Kidney (tissue), 14 donors: ENCODE results near the gene SLC39A11. TPM values are rescaled to one million over a fixed set of nuclear protein-coding genes. Genes with fewer than 3 reads are reported as not detected.

Source experiments
- DNase-seq, 5 donors: peaks; one replicate each; pipeline ENCODE4 v3.0.0-alpha.2; 2013 to 2020
- FAIRE-seq: peaks from 2 replicates; lab custom pipeline; 2012; peaks lifted over from hg19 to GRCh38; lab: Jason Lieb, UNC
- H3K27ac ChIP-seq, 2 donors: one replicate each; pipeline ENCODE4 v1.7.0; 2013; ENCODE audit warnings: low read depth in 2 of 2, low read length in 2 of 2, inconsistent platforms in 1 of 2
- H3K27me3 ChIP-seq: one replicate; pipeline ENCODE4 v1.7.1; 2013; ENCODE audit warnings: low read length, inconsistent platforms; ENCODE audit not compliant: control insufficient read depth, insufficient read depth
- H3K36me3 ChIP-seq, 3 donors: one replicate each; pipeline versions ENCODE4 v1.7.0 to v1.7.1; 2013; ENCODE audit warnings: low read length in 3 of 3, control low read depth in 1 of 3, inconsistent platforms in 1 of 3; ENCODE audit not compliant: insufficient read depth in 3 of 3, control insufficient read depth in 2 of 3
- H3K4me1 ChIP-seq, 3 donors: one replicate each; pipeline versions ENCODE4 v1.7.0 to v1.7.1; 2013; ENCODE audit warnings: low read length in 3 of 3, inconsistent platforms in 1 of 3, low read depth in 1 of 3; ENCODE audit not compliant: control insufficient read depth in 2 of 3, insufficient read depth in 2 of 3
- H3K4me3 ChIP-seq, 3 donors: one replicate each; pipeline versions ENCODE4 v1.7.0 to v1.8.1; 2013; ENCODE audit warnings: low read length in 3 of 3, control low read depth in 1 of 3, inconsistent platforms in 1 of 3
- H3K9ac ChIP-seq, 3 donors: one replicate each; pipeline versions ENCODE4 v1.7.0 to v1.7.1; 2013; ENCODE audit warnings: low read length in 3 of 3, control low read depth in 1 of 3, inconsistent platforms in 1 of 3
- H3K9me3 ChIP-seq, 3 donors: one replicate each; pipeline versions ENCODE4 v1.7.0 to v1.7.1; 2013; ENCODE audit warnings: low read length in 3 of 3, control low read depth in 1 of 3, inconsistent platforms in 1 of 3; ENCODE audit not compliant: control insufficient read depth in 2 of 3, insufficient read depth in 1 of 3
- intact Hi-C: fragments of 100-400 bp; cut with DNase I; formaldehyde crosslinking; loops from one replicate; pipeline ENCODE4 v1.11.1; 2022
- polyA plus RNA-seq: library from polyadenylated mRNA; stranded (reverse); fragments of 350-450 nt; fragmentation: Illumina TruSeq; extraction: RNeasy Lipid Tissue Mini Kit (QIAGEN cat#74804); gene quantifications from one replicate; pipeline ENCODE4 v1.2.3, GENCODE V29; 2014; ENCODE audit warnings: low read depth, low replicate concordance; ENCODE audit not compliant: insufficient read depth
- total RNA-seq: library from RNA; stranded (reverse); fragmentation: NEBNext Ultra II Directional; extraction: Animal tissue kit (Norgen Biotek cat#: 25700); gene quantifications from one replicate; pipeline ENCODE4 v1.2.1, GENCODE V29; 2021
- TF ChIP-seq, protein P1 (sequence below): IDR thresholded peaks from 3 replicates; pipeline ENCODE4 v1.5.1; 2012; ENCODE audit warnings: mild to moderate bottlenecking, moderate library complexity, borderline replicate concordance; ENCODE audit not compliant: insufficient read depth; ENCODE audit errors: extremely low read depth
- donor health status: control.
- donor health status: control.
- donor health status: control.
- donor health status: control.
- donor health status: control.
- donor health status: DM: yes; HTN: yes; CAD: no.
- donor health status: Normal renal cell carcinoma (clear cell type).

Gene SLC39A11
- total and polyA plus RNA-seq, 2 donors from 2014 or later = 19.7 to 37.2 TPM

DNA sequence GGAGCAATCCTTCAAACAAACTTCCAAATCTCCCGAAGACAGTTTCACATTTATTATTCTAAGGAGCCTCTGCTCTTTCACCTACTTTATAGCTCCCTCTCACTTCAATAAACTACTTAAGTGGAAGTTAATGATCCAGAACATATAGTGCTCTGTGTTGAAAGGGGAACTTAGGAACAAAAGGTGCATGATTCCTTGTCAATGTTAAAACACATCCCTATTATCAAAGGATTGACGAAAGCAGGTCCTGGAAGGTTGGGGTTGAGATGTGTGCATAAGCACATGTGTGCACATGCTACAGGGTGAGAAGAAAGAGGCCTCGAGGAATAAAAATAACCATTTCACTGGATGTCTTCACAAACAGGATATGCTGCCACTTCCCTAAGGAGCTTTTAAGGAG lies 170.3 kb downstream of the SLC39A11 start:
- intact Hi-C loops = no loop called here
- Histone ChIP-seq H3K36me3 (no peaks in the 10 kb centered on the region), H3K27me3 (no peaks in the 10 kb centered on the region), H3K27ac (no peak overlapping the region), H3K4me3 (no peak overlapping the region), H3K9me3 (no peaks in the 10 kb centered on the region), H3K9ac (no peak overlapping the region), H3K4me1 (peaks cover 0 to 3% (median 0%) of the 10 kb centered on the region in 3 donors)
- DNase-seq = peak in 3 of 5 donors; percentile 33 to 82 (median 69)
- FAIRE-seq = no peak
- TF ChIP-seq, protein P1, sequence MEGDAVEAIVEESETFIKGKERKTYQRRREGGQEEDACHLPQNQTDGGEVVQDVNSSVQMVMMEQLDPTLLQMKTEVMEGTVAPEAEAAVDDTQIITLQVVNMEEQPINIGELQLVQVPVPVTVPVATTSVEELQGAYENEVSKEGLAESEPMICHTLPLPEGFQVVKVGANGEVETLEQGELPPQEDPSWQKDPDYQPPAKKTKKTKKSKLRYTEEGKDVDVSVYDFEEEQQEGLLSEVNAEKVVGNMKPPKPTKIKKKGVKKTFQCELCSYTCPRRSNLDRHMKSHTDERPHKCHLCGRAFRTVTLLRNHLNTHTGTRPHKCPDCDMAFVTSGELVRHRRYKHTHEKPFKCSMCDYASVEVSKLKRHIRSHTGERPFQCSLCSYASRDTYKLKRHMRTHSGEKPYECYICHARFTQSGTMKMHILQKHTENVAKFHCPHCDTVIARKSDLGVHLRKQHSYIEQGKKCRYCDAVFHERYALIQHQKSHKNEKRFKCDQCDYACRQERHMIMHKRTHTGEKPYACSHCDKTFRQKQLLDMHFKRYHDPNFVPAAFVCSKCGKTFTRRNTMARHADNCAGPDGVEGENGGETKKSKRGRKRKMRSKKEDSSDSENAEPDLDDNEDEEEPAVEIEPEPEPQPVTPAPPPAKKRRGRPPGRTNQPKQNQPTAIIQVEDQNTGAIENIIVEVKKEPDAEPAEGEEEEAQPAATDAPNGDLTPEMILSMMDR = no peak

DNA sequence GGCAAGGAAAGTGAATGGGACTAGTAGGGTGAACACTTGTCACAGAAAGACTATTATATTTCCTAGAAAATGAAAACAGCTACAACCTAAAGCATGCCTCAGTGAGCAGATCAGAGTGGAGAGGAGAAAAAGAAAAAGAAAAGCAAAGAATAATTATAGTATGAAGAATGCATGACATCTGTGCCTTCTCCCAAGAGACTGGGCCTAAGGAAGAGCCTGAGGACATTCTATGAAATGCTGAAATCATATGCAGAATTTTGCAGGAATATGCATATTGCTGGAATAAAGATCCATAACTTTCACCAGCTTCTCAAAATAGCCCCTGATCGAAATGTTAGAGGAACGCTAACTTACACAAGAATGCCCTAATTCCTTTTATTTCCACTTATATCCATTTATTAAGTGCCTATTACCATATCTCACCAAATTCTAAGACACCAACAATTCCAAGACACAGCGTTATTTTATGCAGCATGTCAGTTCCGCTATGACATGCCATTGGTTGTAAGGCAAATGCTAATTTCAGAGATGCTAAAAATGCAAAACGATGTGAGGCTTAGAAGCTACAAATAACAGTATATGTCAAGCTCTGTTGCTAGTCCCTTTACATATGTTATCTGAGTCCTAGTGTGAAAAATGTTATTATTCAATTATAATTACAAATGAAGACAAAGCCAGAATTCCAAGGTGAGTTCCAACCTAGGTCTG lies 171.0 kb downstream of the SLC39A11 start:
- intact Hi-C loops = no loop called here
- Histone ChIP-seq H3K27me3 (no peaks in the 10 kb centered on the region), H3K4me3 (no peak overlapping the region), H3K27ac (no peak overlapping the region), H3K36me3 (no peaks in the 10 kb centered on the region), H3K9me3 (no peaks in the 10 kb centered on the region), H3K9ac (no peak overlapping the region), H3K4me1 (peaks cover 0 to 3% (median 0%) of the 10 kb centered on the region in 3 donors)
- FAIRE-seq (no peak), DNase-seq (no peak)
- TF ChIP-seq, protein P1 = no peak

DNA sequence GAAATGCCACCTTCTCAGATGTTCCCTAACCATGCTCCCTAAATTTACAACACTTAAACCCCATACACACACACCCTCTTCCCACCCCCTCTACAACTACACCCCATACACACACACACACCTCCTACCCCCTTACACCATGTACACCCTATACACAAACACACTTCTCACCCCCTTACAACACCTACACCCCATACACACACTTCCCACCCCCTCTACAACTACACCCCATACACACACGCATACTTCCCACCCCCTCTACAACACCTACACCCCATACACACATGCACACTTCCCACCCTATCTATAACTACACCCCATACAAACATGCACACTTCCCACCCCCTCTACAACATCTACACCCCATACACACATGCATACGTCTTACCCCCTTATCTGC lies 172.0 kb downstream of the SLC39A11 start:
- no peaks in the 10 kb centered on the region for H3K36me3 ChIP-seq
- peaks cover 0 to 3% (median 0%) of the 10 kb centered on the region in 3 donors for H3K4me1 ChIP-seq
- no peak for FAIRE-seq
- no peaks in the 10 kb centered on the region for H3K9me3 ChIP-seq
- no peaks in the 10 kb centered on the region for H3K27me3 ChIP-seq
- TF ChIP-seq, protein P1 = no peak
- no peak overlapping the region for H3K9ac ChIP-seq
- no peak for DNase-seq
- H3K27ac ChIP-seq = no peak overlapping the region
- no peak overlapping the region for H3K4me3 ChIP-seq
- intact Hi-C loops = no loop called here
